ENCODE results near the gene ZBTB7C. TPM values are rescaled to one million over a fixed set of nuclear protein-coding genes. Genes with fewer than 3 reads are reported as not detected.

Gene ZBTB7C
- total RNA-seq, 1 experiment from 2014 or later, result 0.33 TPM

DNA sequence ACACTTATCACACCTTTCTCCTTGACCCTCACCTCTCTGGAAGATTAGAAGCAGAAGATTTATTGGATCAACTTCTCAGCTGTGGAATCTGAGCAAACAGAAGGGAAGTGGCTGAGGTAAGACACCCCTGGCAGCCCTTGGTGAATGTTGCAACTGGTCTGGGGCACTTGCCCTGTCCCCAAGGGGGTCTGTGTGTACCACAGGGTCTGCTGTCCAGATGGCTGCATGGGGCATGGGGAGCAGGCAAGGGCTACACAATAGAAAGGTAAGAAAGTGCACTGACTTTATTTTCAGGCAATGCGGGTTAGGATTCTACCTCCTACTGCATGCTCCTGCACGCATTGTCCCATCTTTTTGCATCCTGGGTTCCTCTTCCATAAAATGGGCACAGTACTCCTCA lies 240.3 kb downstream of the ZBTB7C start:
- no peaks in the 10 kb centered on the region for H3K4me1 ChIP-seq (ENCODE audit: insufficient read depth, low read length)
- no peak overlapping the region for H3K9ac ChIP-seq (ENCODE audit: extremely low read depth, insufficient read length, low read length)
- Mint-ChIP-seq H3K9me3 (no peaks in the 10 kb centered on the region), H3K27ac (no peak overlapping the region), H3K4me1 (peaks cover 16 to 22% of the 10 kb centered on the region in 2 experiments), H3K4me3 (no peak overlapping the region), H3K27me3 (ENCODE audit: low read depth) (peaks cover 18% of the 10 kb centered on the region), H3K36me3 (ENCODE audit: insufficient read depth in 1 of 3, low read depth in 3 of 3) (no peaks in the 10 kb centered on the region; a peak in 1 of 7 replicates)
- no peaks in the 10 kb centered on the region for H3K23me2 ChIP-seq (ENCODE audit: insufficient read length, low read depth, low read length, poor library complexity, severe bottlenecking)
- no peak overlapping the region for H4K91ac ChIP-seq (ENCODE audit: insufficient read length, low read depth, low read length)
- no peak for DNase-seq
- no peak overlapping the region for H2BK15ac ChIP-seq (ENCODE audit: low read depth, low read length)
- peaks cover 4% of the 10 kb centered on the region for H4K20me1 ChIP-seq (ENCODE audit: control insufficient read depth, insufficient read depth, insufficient read length)
- H3K4me2 ChIP-seq (ENCODE audit: insufficient read depth, insufficient read length, low read length), result no peak overlapping the region
- H3K14ac ChIP-seq (ENCODE audit: insufficient read depth, low read length), result no peak overlapping the region
- WGBS (ENCODE audit: extremely low coverage, insufficient read length, low lambda C conversion rate), result no CpG with 5 or more reads among the region's 2 CpGs
- H2BK120ac ChIP-seq (ENCODE audit: low read depth, low read length, poor library complexity, severe bottlenecking), result no peak overlapping the region
- no peaks in the 10 kb centered on the region for H3K79me2 ChIP-seq (ENCODE audit: insufficient read depth, low read length)
- no peak overlapping the region for H4K8ac ChIP-seq (replicated peaks; ENCODE audit: insufficient read length, low read depth, low read length)
- no peaks in the 10 kb centered on the region for H3K27me3 ChIP-seq (ENCODE audit: insufficient read depth, low read length)
- H2BK20ac ChIP-seq (ENCODE audit: low read depth, low read length, poor library complexity, severe bottlenecking), result no peak overlapping the region
- H4K5ac ChIP-seq (ENCODE audit: insufficient read length, low read depth, low read length), result no peak overlapping the region
- H3K23ac ChIP-seq (ENCODE audit: insufficient read length, low read depth, low read length), result no peak overlapping the region
- no peak overlapping the region for H3K4ac ChIP-seq (ENCODE audit: low read depth, low read length)
- H3T11ph ChIP-seq (ENCODE audit: low read length), result no peak overlapping the region
- TF ChIP-seq, protein P1, sequence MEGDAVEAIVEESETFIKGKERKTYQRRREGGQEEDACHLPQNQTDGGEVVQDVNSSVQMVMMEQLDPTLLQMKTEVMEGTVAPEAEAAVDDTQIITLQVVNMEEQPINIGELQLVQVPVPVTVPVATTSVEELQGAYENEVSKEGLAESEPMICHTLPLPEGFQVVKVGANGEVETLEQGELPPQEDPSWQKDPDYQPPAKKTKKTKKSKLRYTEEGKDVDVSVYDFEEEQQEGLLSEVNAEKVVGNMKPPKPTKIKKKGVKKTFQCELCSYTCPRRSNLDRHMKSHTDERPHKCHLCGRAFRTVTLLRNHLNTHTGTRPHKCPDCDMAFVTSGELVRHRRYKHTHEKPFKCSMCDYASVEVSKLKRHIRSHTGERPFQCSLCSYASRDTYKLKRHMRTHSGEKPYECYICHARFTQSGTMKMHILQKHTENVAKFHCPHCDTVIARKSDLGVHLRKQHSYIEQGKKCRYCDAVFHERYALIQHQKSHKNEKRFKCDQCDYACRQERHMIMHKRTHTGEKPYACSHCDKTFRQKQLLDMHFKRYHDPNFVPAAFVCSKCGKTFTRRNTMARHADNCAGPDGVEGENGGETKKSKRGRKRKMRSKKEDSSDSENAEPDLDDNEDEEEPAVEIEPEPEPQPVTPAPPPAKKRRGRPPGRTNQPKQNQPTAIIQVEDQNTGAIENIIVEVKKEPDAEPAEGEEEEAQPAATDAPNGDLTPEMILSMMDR (conservative IDR thresholded peaks at IDR 0.05), result no peak
- H3K27ac ChIP-seq (ENCODE audit: insufficient read length, low read depth, low read length), result no peak overlapping the region
- no peak overlapping the region for H3K18ac ChIP-seq (ENCODE audit: insufficient read length, low read depth, low read length)
- no peak overlapping the region for H2BK5ac ChIP-seq (ENCODE audit: insufficient read length, low read length)
- no peak overlapping the region for H2BK12ac ChIP-seq (ENCODE audit: insufficient read length, low read depth, low read length)
- H3K56ac ChIP-seq (ENCODE audit: insufficient read length, low read depth, low read length), result no peak overlapping the region
- no peak overlapping the region for H2AFZ ChIP-seq (ENCODE audit: low read length)
- H3K9me3 ChIP-seq (ENCODE audit: control insufficient read depth, low read depth, low read length), result no peaks in the 10 kb centered on the region
- no peaks in the 10 kb centered on the region for H3K79me1 ChIP-seq (ENCODE audit: insufficient read depth, low read depth, low read length, poor library complexity, severe bottlenecking)
- H2AK5ac ChIP-seq (ENCODE audit: insufficient read length, low read length), result no peak overlapping the region

Data from H9 (cell line).